ENCODE data around the gene XYLT2.

DNA sequence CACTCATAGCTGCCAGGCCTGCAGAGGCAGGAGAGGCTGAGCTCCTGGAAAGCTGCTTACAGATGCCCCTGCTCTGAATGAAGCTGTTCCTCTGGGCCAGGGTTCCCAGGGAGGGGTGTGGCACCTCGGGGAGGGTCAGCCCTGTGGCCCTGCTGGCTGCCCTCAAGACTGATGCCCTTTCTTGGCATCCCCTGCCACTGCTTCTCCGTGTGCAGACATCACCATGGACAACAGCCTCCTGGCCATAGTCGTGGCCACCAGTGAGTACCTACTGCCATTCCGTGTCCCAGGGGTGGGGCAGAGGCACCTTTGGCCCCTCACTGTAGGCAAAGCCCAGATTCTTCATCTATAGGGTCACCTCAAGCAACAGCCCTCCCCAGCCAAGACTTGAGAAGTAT lies 18.1 kb downstream of the XYLT2 start:
- TF ChIP-seq, protein P1, sequence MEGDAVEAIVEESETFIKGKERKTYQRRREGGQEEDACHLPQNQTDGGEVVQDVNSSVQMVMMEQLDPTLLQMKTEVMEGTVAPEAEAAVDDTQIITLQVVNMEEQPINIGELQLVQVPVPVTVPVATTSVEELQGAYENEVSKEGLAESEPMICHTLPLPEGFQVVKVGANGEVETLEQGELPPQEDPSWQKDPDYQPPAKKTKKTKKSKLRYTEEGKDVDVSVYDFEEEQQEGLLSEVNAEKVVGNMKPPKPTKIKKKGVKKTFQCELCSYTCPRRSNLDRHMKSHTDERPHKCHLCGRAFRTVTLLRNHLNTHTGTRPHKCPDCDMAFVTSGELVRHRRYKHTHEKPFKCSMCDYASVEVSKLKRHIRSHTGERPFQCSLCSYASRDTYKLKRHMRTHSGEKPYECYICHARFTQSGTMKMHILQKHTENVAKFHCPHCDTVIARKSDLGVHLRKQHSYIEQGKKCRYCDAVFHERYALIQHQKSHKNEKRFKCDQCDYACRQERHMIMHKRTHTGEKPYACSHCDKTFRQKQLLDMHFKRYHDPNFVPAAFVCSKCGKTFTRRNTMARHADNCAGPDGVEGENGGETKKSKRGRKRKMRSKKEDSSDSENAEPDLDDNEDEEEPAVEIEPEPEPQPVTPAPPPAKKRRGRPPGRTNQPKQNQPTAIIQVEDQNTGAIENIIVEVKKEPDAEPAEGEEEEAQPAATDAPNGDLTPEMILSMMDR (IDR thresholded peaks at IDR 0.05) = no peak
- TF ChIP-seq EP300 (IDR thresholded peaks at IDR 0.05) (no peak), POLR2A (IDR thresholded peaks at IDR 0.05) (no peak)

Measured in tibial nerve (tissue), 4 donors.